ENCODE data around the gene CFAP299.

Gene CFAP299

DNA sequence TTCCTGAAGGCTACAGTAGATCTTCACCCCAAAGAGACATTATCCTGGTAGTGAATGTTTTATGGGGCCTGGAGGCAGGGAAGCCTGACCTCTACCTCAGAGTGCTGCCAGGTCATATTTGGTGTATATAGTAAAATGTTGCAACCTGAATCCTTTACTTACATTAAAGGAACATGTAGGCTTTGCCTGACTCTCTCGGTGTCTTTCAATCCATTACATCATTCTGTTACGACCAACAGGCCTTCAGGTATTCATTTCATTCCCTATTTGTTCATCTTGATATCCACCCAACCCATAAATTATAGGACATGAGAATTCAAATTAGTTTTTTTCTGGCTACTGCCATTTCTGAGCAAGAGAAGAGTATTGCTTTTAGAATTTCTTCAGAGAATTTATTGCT, 116.5 kb downstream of the CFAP299 start:
- DNase-seq: no peak

DNA sequence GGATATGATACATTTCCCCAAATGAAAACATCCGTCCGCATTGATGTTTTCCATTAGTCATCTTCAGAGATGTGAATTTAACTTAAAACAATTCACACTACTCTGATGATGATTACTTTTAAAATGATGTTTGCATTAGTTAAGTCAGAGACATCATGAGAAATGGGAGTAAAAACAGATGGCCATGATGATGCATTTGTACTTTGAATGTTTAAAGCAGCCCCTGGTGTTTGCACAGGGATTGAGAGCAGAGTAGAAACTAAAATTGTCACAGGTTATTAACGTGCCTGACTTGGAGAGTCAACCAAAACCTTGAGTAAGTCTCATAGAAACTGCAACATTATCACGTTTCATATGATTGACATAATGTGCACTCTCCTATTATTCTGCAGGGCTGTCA, 117.2 kb downstream of the CFAP299 start:
- no peak for DNase-seq

DNA sequence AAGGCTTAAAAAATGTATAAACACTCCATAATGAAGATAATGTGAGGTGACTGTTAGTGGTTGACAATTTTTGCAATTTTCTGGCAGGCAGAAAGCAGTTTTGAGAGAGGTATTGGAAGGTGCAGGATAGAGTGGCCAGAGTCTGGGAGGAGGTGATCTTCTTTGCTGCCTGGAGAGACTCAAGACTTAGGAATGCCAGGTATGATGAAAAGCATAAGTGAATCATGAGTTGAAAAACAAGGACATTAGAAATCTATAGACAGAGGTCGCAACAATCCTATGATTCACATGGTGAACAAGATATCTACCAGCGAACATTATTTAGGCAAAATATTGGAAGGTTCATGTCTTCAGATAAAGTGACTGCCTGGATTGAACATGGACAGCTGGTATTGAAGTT, 118.5 kb downstream of the CFAP299 start:
- no peak for DNase-seq

DNA sequence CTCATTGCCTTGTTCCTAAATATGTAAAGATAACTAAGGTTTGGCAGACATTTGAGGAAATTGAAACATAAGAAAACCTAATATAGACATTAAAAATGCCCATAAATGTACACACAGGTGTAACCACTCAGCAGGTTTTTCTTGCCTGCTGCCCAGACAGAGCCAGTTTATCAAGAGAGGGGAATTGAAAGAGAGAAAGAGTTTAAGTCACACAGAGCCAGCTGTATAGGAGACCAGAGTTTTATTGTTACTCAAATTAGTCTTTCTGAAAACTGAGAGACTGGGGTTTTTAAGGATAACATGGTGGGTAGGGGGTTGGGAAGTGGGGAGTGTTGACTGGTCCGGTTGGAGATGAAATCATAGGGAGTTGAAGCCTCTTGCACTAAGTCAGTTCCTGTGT, 119.0 kb downstream of the CFAP299 start:
- no peak for DNase-seq

DNA sequence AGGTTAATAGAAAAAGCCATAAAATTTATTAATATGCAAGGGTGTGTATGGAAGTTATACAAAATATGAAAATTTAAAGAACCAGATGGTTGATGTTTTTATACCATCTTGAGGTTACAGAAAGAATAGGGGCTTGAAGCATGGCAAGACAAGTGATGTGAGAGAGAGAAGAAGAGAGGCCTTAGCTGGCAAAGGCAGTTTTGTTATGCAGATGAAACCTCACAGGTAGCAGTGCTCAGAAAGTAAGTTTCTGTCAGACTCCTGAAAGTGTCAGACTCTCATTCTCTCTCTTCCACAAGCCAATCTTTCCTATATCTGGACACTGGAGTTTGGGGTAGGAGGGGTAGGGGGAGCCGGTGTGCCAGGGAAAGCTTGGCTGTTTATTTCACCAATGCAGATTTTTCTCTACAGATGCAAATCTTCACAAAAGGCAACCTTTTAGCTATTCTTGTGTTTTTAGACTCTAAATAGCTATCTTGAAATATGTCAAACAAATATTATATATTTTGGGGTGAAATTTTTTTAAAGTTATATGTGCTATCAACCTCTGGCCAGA, 124.5 kb downstream of the CFAP299 start:
- DNase-seq: no peak

DNA sequence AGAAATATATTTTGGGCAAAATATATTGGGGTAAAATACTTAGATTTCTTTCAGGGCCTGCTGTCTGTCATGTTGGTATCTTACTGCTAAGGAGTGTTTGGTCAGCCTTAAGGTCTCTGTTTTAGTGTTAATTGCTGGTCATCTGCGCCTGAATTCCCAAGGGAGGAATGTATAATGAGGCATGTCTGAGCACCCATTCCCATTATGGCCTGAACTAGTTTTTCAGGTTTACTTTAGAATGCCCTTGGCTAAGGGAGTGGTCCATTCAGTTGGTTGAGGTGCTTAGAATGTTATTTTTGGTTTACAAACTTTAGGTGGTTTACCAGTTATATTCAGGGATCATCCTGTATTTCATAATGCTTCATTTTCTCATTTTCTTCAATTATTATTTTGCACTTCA, 125.9 kb downstream of the CFAP299 start:
- no peak for DNase-seq

DNA sequence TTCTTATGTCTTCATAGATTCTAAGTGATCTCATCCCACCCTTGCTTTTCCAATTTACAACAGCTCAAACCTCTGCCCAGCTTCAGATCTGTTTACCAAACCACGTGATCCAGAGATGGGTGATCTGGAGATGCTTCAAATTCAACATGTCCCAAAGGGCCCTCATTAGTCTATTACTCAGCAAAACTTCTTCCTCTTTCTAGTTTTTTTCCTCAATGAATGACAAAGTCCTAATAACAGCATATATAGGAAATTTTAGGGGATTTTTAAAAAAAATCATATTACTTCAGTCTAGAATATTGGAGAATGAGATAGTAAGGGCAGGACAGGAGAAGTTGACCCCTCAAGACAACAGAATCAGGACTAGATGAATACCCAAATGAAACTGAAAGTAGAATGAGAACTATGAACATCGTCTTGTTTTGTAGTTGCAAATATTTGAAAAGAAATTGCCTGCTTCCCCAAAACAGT, 127.1 kb downstream of the CFAP299 start:
- DNase-seq: peak in 1 of 5 donors; percentile 7

DNA sequence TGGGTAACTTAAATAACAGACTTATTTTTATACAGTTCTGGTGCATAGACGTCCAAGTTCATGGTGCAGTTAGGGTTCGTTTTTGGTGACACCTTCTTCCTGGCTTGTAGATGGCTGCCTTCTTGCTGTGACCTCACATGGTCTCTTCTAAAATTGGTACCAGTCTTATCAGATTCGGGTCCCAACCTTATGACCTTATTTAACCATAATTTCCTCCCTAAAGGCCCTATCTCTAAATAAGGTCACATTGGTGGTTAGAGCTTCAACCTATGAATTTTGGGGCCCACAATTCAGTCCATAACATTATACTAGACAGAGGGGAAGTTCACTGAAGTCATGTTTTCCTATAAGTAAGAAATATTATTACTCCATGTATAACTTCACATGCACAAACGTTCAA, 128.0 kb downstream of the CFAP299 start:
- no peak for DNase-seq

DNA sequence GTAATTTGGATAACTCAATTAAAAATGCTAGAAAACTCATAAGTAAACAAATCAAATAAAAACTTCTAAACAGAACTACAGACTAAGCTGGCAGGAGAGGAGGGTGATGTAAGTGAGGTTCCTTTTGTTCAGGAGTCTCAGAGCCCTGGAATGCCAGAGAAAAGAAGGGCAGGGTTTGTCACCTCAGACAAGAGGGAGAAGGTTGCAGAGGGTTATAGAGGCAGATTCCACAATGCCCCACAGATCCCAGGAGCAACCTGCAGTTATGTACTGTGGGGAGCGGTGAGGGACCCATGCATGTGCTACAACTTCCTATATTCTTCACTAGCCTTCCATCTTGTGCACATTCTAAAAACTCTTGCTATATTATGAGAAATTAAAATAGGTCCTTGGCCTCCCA, 129.7 kb downstream of the CFAP299 start:
- DNase-seq: no peak

DNA sequence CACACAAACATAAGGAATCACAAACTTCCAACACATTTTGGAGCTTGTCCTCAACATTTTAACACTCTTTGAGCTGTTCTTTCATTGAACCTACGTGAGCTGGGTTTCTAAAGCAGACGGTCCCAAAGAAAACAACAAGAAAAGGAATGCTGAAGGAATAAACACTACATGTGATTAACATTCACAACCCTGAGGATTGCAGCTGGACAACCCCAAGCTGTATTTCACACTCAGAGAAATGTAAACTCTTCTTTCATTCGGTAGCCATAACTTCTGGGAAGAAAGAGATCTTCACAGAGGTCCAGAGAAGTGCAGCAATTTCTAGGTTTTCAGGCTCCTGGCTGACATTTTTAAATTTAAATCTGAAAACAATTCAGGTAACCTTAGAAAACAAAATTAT, 130.2 kb downstream of the CFAP299 start:
- DNase-seq: no peak

DNA sequence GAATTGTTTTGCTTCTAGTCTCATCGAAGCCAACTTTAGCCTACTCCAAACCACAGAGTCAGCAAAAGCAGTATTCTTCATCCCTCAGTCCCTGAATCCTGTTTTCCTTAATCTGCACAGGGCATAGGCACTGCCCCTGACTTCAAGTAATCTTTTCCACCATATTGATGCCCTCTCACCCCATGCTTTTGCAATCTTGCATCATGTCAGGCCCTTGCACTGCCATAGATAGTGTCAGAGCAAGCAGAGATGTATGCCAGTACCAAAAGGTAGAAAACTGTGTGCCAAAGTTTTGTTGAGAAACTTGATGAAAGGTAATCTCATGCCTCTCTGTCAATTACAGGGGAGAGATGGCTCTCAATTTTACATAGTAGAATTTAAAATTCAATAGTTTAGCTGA, 131.1 kb downstream of the CFAP299 start:
- no peak for DNase-seq

DNA sequence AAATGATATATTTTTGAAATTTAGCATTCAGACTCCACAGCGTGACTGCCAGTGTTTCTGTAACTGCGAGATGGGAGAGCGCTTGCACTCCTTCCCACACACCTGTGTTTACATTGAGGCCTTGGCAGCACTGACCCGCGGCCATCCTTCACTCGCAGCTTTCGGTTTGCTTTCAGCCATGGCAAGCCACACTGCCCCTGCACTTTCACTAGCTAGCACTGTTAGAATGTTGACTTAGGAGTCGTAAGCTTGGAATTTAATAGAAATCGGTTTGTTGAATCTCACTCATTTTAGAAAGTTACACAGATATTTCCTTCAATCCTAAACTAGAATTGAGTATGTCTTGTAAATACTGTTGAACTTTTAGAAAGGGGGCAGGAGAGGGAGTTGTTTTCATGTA, 136.2 kb downstream of the CFAP299 start:
- DNase-seq: no peak

DNA sequence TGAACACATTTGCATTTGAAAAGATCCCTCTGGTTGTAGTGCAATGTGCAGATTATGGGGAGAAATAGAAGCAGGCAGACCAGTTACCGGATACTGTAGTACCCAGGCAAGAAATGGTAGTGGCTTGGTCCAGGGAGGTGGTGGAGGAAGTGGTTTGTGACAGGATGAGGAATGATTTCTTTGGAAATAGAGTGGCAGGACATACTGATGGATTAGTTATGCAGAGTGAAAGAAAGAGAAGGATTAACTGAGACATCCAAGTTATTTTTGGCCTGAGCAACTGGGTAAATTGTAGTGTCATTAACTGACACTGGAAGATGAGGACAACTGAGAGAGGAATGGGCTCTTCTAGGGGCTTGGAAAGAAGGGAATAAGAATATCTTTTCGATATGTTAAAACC, 139.7 kb downstream of the CFAP299 start:
- DNase-seq: no peak

DNA sequence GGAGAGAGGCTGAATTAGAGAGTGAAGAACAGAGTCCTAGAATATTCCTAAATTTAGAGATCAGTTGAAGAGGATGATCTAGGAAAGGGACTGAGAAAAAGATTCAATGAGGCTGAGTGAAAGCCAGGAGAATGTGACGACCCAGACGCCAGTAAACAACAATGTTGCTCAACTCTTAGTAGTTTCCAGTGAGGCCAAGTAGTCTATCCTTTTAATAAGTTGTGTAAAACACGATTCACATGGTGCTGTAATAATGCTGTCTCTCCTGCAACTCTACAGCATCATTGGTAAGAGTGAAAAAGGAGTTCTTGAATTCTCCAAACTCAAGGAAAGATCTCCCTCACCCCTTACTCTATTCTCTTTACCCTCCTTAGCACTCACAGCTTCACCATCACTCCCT, 140.3 kb downstream of the CFAP299 start:
- DNase-seq: no peak

DNA sequence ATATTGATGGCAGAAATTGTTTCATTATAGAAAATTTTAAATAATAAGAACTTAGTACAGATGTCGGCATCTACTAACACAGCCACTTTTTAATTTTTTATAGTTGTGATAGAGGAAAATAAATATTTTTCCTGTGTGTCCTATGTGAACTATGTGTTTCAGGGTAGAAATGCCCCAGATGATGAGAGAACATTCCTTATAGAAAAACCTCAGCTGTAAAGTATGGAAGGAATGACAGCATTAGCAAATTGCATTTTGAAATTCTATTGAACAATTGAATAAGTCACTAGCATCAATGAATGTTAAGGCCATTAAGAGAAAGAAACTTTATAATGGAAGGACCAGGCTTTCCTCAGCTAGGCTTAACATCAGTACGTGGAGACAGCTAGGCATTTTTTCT, 149.2 kb downstream of the CFAP299 start:
- DNase-seq: no peak

DNA sequence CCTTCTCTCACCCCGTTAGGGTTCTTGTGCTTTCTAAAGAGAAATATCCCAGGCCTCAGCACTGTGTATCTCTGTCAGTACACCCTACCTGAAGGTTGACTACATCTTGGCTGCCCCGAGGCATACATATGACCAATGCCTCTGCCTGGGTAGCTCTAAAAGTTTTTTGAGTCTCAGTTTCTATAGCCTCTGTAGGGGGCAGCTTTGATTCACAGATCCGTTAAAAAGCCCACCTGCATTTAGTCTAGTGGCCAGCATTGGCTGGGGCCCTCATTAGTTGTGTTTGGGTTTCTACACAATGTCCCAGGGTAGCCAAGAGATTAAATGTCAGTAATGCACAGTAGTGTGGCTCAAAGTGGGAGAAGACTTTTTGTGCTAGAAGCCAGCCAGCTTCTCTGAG, 151.1 kb downstream of the CFAP299 start:
- DNase-seq: no peak

DNA sequence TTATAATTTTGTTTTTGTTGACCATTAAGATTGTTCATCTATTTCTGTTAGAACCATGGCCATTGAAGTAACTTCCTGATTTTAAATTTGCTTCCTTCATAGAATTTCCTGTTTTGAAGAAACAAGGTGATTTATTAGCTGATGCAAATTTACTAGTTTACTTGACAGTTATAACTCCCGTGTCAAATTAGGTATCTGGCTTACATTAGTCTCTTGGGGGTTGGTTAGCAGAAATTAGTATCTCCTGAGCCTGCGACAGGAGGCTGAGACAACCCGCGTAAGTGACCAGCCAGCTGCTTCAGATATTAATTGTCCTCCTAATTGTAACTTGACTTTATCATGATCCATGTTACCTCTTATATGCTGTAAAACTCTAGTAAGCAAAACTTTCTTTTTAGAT, 154.3 kb downstream of the CFAP299 start:
- no peak for DNase-seq

DNA sequence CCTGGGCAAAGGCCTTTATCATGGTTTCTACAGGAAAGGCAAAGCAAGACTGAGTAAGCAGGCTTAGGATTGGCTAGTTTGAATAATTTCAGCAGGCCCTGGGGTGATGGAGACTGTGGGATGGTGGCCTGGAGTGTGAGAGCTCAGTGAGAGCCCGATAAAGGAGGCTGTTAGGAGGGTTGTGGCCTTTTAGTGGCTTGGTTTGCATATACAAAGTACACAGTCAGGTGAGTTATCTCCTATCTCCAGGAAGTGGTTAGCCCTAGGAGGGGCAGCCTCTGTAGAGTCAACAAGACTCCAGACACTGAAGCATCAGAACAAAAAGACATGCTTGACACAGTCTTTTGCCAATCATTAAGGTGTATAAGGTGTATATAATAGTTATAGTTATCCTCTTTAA, 157.2 kb downstream of the CFAP299 start:
- DNase-seq: peak; percentile 6 to 69 (median 36)

DNA sequence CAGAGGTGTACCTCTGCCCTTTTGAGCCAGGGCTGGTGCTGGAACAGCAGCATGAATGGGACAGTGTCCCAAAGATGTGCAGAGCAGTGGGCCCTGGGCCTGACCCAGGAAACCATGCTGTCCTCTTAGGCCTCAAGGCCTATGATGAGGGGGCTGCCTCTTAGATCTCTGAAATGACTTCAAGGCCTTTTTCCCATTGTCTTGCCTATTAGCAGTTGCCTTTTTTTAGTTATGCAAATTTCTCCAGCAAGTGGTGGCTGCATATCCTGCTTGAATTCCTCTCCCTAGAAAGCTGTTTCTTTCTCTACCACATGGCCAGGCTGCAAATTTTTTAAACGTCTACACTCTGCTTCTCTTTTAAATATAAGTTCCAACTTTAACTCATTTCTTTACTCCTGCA, 160.3 kb downstream of the CFAP299 start:
- DNase-seq: no peak

DNA sequence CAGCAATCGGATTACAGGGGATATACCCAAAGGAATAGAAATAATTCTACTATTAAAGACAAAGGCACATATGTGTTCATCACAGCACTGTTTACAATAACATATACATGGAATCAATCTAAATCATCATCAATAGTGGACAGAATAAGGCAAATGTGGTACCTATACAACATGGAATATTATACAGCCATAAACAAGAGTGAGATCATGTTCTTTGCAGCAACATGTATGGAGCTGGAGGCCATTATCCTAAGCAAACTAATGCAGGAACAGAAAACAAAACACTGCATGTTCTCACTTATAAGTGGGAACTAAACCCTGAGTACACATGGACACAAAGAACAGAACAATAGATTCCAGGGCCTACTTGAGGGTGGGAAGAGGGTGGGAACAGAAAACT, 163.2 kb downstream of the CFAP299 start:
- DNase-seq: no peak

DNA sequence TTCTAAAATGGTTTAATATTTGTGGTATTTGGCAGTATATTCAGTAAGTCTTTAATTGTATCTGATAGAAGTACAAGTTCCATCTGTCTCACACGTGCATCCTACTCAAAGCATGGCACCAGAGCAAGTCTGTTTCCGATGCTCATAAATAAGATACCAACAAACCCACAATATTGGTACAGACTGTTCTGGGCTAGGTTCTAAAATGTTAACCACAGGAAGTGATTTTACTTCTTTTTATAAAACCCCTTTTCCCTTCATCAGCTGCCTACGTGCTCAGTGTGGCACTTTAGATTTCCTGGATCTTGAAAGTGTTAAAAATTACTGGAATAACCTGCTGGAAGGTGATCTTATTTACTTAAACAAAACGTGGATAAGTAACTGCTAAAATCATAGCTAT, 165.1 kb downstream of the CFAP299 start:
- DNase-seq: peak in 2 of 5 donors; percentile 2 to 41

DNA sequence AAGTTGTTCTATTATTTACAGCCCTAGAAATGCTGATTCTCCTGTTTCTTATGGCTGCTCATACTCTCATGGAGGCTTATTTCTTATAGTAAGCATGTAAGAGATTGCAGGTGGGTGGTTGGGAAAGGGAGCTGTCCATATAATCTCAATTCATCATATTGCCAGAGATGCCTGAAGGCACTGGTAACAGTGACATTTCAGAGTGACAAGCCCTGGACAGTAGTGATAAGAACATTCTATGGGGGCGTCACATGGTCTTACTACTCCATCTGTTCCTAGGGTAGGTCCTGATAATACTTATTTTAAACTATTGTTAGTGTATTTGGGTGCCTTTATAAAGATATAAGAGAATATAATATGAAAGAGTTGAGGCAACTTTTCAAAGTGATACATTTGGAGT, 171.5 kb downstream of the CFAP299 start:
- DNase-seq: no peak

DNA sequence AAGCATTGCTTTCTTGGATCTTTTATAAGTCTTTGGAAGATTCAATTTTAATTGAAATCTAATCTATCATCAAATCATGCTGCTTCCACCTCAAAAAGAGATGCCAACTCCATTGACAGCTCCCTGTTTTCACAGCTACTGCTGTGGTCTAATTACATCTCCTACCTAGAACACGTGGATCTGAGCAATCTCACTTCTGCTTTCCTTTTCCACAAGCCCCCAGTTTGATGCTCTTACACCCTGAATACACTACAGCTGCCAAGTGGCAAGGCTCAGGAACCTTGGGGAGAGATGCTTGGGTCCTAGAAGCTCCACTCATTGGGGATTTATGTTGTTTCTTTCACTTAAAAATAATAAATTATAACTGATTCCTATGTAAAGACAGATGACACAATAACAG, 172.0 kb downstream of the CFAP299 start:
- no peak for DNase-seq

DNA sequence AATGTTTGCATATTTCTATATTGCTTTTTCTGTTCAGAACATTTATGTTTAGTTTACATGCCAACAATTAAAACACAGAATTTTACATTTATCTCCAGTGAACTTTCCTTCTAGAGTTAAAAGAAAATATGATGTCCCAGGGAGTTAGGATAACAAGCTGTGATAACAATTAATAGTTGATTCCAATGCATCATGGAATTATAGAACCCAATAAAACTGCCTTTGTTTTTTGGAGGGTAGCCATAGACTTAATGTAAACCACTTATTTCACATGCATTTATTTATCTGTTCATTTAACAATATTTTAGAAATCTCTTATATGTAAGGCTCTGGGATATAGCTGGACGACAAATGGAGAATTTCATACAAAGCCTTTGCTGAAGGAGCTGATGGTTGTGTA, 180.0 kb downstream of the CFAP299 start:
- no peak for DNase-seq

DNA sequence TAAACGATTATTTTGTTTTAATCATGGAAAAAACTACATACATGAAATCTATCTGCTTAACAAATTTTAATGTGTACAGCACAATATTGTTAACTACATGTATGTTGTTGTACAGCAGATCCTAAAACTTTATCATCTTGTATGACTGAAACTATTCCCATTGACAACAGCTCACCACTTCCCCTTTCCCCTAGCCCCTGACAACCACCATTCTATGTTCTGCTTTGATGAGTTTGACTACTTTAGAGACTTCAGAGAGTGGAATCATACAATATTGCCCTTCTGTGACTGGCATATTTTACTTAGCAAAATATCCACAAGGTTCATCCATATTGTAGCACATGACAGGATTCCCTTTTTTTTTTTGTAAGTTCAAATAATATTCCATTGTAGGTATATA, 185.9 kb downstream of the CFAP299 start:
- DNase-seq: no peak

DNA sequence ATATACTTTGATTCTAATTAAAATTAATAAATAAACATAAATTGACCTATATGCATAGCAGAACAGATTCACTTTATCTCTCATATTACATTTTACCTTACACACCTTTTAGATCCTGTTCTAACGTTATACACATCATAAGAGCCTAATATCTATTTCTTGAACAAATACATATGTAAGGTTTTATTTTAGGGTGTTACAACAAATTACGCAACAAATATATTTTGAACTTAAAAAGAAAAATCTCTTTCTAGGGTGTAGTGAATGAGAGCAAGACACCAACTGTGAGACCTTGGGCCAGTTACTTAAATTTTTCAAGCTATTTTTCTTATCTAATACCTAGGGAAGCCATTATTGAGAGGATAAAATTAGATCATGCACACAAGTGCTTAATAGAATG, 191.2 kb downstream of the CFAP299 start:
- no peak for DNase-seq

All from T-helper 1 cell (primary cell).